Cardiac muscle cell (in vitro differentiated cells and primary cell): ENCODE results near the gene SF3B2. TPM values are rescaled to one million over a fixed set of nuclear protein-coding genes. Genes with fewer than 3 reads are reported as not detected.
A peak's percentile ranks its signal among the peaks of the same experiment; 100 is the strongest.

Source experiments
- DNase-seq, 2 donors: peaks; one replicate each; pipeline versions ENCODE4 v3.0.0 to v3.0.0-alpha.2; 2010 to 2017; ENCODE audit warnings: low read depth in 1 of 2, low spot score in 1 of 2
- H3K27ac ChIP-seq: fragments of 200-600 bp; sonication (generic); 2 replicates; pipeline ENCODE4 v1.5.1; 2016
- H3K27me3 ChIP-seq: fragments of 200-600 bp; sonication (generic); 2 replicates; pipeline ENCODE4 v1.6.0; 2016; ENCODE audit warnings: control low read depth
- H3K36me3 ChIP-seq: fragments of 200-600 bp; sonication (generic); 2 replicates; pipeline ENCODE4 v1.5.1; 2016; ENCODE audit warnings: control low read depth
- H3K4me1 ChIP-seq: fragments of 200-600 bp; sonication (generic); 2 replicates; pipeline ENCODE4 v1.8.1; 2017; ENCODE audit warnings: low read depth, mild to moderate bottlenecking, mixed run types
- H3K4me3 ChIP-seq: fragments of 200-600 bp; sonication (generic); 2 replicates; pipeline ENCODE4 v1.5.1; 2016; ENCODE audit warnings: mild to moderate bottlenecking
- H3K9me3 ChIP-seq: fragments of 200-600 bp; sonication (generic); 2 replicates; pipeline ENCODE4 v1.5.1; 2017; ENCODE audit warnings: low read depth, mild to moderate bottlenecking, control low read depth
- polyA plus RNA-seq: library from polyadenylated mRNA; unstranded; fragments of >200 nt; fragmentation: Nextera tagmentation; extraction: Ambion mirVana; gene quantifications from 2 replicates; pipeline ENCODE4 v1.2.1, GENCODE V29; 2016
- total RNA-seq: library from RNA; depleted of rRNA; stranded (reverse); fragments of >200 nt; gene quantifications from 2 replicates; pipeline ENCODE4 v1.2.3, GENCODE V29; 2016
- TF ChIP-seq, protein P1 (sequence below): IDR thresholded peaks from 2 replicates; pipeline ENCODE4 v1.5.1; 2012; ENCODE audit warnings: low read depth, mild to moderate bottlenecking, low read length

The SF3B2 gene
- total and polyA plus RNA-seq, 2 experiments from 2014 or later, result 184 to 210 TPM

GRCh38 chr11:66080055-66080817, 28.1 kb downstream of the SF3B2 start:
- H3K9me3 ChIP-seq, result no peaks in the 10 kb centered on the region
- H3K4me3 ChIP-seq, result no peak overlapping the region
- DNase-seq, result peak in 1 of 2 donors; percentile 74
- H3K27me3 ChIP-seq, result no peaks in the 10 kb centered on the region
- H3K36me3 ChIP-seq, result no peaks in the 10 kb centered on the region
- H3K4me1 ChIP-seq, result peaks cover 18% of the 10 kb centered on the region
- H3K27ac ChIP-seq, result no peak overlapping the region
- TF ChIP-seq, protein P1, sequence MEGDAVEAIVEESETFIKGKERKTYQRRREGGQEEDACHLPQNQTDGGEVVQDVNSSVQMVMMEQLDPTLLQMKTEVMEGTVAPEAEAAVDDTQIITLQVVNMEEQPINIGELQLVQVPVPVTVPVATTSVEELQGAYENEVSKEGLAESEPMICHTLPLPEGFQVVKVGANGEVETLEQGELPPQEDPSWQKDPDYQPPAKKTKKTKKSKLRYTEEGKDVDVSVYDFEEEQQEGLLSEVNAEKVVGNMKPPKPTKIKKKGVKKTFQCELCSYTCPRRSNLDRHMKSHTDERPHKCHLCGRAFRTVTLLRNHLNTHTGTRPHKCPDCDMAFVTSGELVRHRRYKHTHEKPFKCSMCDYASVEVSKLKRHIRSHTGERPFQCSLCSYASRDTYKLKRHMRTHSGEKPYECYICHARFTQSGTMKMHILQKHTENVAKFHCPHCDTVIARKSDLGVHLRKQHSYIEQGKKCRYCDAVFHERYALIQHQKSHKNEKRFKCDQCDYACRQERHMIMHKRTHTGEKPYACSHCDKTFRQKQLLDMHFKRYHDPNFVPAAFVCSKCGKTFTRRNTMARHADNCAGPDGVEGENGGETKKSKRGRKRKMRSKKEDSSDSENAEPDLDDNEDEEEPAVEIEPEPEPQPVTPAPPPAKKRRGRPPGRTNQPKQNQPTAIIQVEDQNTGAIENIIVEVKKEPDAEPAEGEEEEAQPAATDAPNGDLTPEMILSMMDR, result no peak

DNA sequence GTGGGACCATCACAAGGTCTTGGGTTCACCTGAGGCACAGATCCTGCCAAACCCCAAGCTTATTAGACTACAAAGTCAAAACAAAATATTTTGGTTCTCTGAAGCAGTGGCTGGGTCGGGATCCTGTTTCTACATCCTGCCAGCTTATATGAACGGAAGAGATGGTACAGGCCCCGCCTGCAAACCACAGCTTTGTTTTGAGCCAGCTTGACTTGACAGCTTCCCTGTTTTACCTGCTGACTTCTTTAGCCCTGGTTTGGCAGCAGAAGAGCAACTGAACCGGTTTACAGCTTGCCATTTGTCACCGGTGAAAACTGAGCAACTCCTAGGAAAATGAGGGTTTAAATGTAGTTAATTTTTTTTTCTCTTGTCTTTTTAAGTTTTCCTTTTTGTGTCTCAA, 29.3 kb downstream of the SF3B2 start:
- H3K4me1 ChIP-seq, result peaks cover 23% of the 10 kb centered on the region
- no peaks in the 10 kb centered on the region for H3K9me3 ChIP-seq
- H3K36me3 ChIP-seq, result no peaks in the 10 kb centered on the region
- H3K27me3 ChIP-seq, result no peaks in the 10 kb centered on the region
- no peak overlapping the region for H3K4me3 ChIP-seq
- no peak overlapping the region for H3K27ac ChIP-seq
- TF ChIP-seq, protein P1, result no peak
- peak in 1 of 2 donors; percentile 33 for DNase-seq

GRCh38 chr11:66082946-66083698, 31.0 kb downstream of the SF3B2 start:
- Histone ChIP-seq H3K4me3 (no peak overlapping the region), H3K27me3 (no peaks in the 10 kb centered on the region), H3K4me1 (peaks cover 23% of the 10 kb centered on the region), H3K36me3 (no peaks in the 10 kb centered on the region), H3K27ac (peak overlapping the region; percentile 52), H3K9me3 (no peaks in the 10 kb centered on the region)
- DNase-seq, result peak; percentile 27 to 46
- TF ChIP-seq, protein P1, result no peak

- no peak for DNase-seq
- Histone ChIP-seq H3K9me3 (no peaks in the 10 kb centered on the region), H3K4me3 (no peak overlapping the region), H3K4me1 (peaks cover 23% of the 10 kb centered on the region), H3K27me3 (no peaks in the 10 kb centered on the region), H3K27ac (peak overlapping the region; percentile 52), H3K36me3 (no peaks in the 10 kb centered on the region)
- TF ChIP-seq, protein P1, result no peak
These were observed 31.6 kb downstream of the SF3B2 start for GRCh38 chr11:66083767-66084166.

- Histone ChIP-seq H3K27ac (no peak overlapping the region), H3K27me3 (no peaks in the 10 kb centered on the region), H3K36me3 (no peaks in the 10 kb centered on the region), H3K4me1 (peaks cover 23% of the 10 kb centered on the region), H3K9me3 (no peaks in the 10 kb centered on the region), H3K4me3 (no peak overlapping the region)
- no peak for DNase-seq
- TF ChIP-seq, protein P1, result no peak
These were observed 32.8 kb downstream of the SF3B2 start for GRCh38 chr11:66084821-66085475.
